ENCODE data around the gene LGMN.

LGMN gene

DNA sequence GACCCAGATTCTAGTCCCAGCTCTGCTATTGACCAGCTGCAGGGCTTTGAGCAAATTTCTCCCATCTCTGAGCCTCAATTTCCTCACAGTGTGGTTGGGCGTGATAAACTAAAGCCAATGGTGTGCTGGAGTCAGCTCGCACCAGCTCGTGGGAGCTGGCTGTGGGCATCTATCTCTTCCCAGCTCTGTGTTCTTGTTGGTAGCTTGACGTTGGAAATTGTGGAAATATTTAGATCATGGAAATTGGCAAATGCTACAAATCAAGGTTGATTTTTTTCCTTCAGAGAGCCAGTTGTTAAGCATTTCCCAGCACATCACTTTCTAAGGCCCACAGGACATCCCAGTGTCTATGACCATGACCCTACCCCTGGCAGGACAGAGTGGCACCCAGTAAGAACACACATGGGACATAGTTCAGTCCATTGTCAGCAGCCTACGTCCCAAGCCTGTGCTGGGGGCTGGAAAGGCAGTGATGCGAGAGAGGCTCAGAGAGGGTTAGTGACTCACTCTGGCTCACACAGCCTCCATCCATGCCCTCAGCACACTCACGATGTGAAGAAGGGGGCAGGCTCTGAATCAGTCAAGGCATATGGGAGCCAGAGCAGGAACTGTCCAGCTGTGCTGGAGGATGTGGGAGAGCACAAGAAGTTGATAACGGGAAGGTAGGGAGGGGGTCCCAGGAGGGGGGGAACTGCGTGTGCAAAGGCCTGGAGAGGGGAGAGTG lies 77.6 kb downstream of the LGMN start:
- DNase-seq: no peak

GRCh38 chr14:92670160-92670559 lies 78.3 kb downstream of the LGMN start:
- DNase-seq: peak; percentile 61

DNA sequence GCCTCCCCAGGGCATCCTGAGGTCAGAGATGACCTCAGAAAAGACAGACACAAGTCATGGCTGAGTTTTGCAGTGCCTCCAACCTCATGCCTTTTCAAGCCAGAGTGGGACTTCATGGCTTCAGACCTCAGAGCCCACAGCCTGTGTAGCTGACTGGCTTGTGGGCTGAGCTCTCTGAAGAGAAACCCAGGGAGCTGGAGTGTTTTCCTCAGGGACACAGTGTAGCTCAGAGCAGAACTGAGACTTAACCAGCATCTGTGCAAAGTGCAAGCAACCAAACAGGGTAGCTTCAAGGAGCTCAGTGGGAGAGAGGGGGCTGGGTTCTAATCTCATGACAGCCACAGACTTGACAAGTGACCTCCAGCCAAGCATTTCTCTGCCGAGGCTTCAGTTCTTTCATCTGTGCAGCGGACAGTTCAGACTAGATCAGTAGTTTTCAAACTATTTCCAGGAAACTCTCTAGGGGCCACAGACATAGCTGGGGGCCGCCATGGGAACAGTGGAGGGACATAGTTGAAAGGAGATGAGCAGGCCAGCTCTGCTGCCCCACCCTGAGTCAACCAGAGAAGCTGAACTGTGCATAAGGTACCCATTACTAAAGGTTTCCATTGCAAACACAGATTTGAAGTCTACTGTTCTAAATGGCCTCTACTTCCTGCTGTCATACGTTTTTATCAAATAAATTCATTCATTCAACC lies 80.0 kb downstream of the LGMN start:
- DNase-seq: no peak

- no peak for DNase-seq
These were observed 82.2 kb downstream of the LGMN start for GRCh38 chr14:92666251-92666650.

DNA sequence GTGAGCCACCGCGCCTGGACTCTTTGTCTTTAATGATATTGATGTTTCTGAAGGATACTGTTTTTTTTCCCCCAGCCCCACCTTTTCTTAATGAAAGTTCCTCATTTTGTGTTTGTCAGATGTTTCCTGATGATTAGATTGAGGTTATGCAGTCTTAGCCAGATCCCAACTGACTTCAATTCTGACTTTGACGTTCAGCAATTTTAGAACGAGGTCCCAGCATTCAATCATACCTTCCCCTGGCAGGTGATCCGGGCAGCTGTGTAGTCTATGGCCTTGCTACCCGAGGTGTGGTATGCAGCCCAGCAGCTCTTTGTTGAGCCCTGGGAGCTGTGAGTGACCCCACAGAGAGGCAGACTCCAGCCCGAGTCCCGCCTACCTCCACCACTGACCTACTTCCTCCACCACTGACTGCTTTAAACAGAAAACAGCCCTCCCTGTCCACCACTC lies 82.7 kb downstream of the LGMN start:
- DNase-seq: peak; percentile 58

DNA sequence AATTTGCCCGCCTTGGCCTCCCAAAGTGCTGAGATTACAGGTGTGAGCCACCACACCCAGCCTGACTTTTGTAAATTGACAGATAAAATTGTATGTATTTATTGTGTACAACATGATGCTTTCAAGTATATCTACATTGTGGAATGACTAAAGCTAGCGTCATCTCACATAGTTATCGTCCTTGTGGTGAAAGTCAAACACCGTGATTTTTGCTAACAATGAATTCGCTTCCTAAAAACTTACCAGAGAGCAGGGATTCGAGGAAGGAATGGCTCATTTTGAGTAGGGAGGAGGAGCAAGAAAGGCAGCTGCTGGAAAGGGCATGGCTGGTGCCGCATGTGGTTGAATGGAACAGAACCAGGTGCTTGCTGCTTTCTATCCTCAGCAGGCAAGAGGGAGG lies 85.4 kb downstream of the LGMN start:
- no peak for DNase-seq

DNA sequence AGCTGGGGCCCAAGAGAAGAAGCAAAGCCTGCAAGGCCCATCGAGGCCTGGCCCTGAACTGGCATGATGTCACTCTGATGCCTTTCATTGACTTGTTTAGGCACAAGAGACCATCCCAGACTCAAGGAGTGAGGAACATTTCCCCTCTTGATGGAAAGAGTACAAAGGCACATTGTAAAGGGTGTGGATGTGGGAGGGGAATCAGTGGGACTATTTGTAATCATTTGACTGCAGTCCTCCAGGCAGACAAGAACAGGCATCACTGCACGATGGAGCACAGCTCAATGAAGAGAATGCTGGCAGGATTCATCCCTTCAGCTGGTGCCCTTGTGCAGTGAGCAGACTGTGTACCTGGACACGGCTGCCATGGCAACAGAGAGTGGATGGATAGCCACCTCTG lies 87.9 kb downstream of the LGMN start:
- no peak for DNase-seq

- peak; percentile 97 for DNase-seq
These were observed 88.5 kb downstream of the LGMN start for GRCh38 chr14:92659765-92660561.

DNA sequence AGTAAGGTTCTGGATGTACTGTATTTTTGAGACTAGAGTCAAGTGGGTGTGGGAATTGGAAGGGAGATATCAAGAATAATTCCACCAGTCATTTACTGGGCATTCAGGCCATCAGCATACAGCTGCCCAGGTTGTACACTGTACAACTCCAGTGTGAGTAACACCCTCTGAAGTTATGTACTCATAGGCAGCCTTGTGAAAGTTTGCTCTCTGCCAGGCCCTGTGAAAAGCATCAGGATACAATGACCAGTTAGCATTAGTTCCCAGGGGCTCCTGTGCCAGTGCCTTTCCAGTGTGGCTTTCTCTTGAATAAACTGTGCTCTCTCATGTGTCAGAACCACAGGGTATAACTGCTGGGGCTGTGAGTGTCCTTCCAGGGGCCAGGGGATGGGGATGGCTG lies 89.7 kb downstream of the LGMN start:
- DNase-seq: no peak

- DNase-seq: no peak
These were observed 90.3 kb downstream of the LGMN start for GRCh38 chr14:92658160-92658559.

DNA sequence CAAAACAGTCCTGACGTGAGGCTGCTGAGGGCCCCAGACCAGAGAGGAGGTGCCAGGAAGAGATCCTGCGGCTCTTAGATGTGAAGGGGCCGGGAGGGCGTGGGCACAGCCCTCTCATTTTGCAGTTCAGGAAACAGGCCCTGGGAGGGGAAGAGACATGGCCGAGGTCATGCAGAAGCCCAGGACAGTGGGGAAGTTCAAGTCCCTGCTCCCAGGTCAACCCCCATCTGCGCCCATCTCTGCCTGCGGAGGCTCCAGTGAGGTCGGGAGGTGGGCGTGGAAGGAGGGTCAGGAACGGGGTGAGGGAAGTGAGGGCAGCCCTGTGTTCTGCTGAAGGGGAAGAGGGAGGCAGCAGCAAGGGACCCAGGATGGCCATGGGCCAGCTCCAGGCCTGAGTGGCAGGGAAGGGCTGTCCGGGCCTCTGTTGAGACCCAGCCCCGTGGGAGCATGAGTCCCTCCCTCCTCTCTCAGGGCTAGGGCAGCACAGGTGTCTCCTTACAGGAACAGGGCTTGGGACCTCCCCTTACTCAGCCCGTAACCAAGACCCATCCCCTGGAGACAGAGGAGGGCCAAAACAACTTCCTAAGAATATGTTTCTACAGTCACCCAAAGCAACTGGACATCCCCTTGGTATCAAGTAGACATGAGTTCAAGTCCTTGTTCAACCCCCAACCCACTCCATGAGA lies 90.8 kb downstream of the LGMN start:
- DNase-seq: peak; percentile 76

- peak; percentile 60 for DNase-seq
These were observed 91.9 kb downstream of the LGMN start for GRCh38 chr14:92656306-92657081.

GRCh38 chr14:92655419-92656201 lies 92.8 kb downstream of the LGMN start:
- DNase-seq: peak; percentile 76

DNA sequence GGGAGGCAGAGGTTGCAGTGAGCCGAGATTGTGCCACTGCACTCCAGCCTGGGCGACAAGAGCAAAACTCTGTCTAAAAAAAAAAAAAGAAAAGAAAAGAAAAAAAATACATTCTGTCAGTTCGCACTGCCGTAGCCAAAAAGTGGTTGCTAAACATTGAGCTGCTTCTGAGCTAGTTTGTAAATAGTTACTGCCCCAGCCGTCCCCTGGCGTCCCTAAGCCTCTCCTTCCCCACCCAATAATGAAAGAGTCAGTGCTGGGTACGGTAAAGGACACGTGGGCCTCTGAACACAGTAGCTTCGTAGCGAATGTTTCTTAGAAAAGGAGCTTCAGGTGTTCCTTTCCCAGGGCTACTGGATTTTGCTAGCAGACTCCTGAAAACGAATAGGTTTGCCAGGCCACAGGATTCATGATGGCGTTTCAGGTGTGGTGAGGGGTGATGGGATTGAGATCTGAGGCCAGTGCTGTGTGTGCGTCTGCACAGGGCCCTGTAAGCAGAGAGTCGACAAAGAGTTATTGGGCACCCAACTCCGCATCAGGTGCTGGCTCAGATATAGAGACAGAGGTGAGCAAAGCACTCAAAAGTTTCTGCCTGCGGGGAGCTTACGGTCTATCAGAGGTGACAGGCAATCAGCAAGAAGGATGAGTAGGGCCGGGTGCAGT lies 94.1 kb downstream of the LGMN start:
- no peak for DNase-seq

Measured in inflammatory macrophage treated with lipopolysaccharide for 4 hours (primary cell).